OCI-LY7 (cell line): ENCODE data around the gene S100A8.

Experiments
- EZH2phosphoT487 ChIP-seq: fragments of 200-600 bp; sonication (generic); IDR thresholded peaks from 2 replicates; pipeline ENCODE4 v1.6.1; 2018; ENCODE audit warnings: low read depth, borderline replicate concordance, mild to moderate bottlenecking, mixed run types, antibody characterized with exemption, low read length, moderate library complexity, mixed read lengths
- TF ChIP-seq, protein P1 (sequence below): fragments of 200-600 bp; sonication (generic); conservative IDR thresholded peaks from 2 replicates; pipeline ENCODE4 v1.5.1; 2014; ENCODE audit warnings: mild to moderate bottlenecking, antibody characterized with exemption, low read length, moderate library complexity, mixed read lengths

- TF ChIP-seq, protein P1, sequence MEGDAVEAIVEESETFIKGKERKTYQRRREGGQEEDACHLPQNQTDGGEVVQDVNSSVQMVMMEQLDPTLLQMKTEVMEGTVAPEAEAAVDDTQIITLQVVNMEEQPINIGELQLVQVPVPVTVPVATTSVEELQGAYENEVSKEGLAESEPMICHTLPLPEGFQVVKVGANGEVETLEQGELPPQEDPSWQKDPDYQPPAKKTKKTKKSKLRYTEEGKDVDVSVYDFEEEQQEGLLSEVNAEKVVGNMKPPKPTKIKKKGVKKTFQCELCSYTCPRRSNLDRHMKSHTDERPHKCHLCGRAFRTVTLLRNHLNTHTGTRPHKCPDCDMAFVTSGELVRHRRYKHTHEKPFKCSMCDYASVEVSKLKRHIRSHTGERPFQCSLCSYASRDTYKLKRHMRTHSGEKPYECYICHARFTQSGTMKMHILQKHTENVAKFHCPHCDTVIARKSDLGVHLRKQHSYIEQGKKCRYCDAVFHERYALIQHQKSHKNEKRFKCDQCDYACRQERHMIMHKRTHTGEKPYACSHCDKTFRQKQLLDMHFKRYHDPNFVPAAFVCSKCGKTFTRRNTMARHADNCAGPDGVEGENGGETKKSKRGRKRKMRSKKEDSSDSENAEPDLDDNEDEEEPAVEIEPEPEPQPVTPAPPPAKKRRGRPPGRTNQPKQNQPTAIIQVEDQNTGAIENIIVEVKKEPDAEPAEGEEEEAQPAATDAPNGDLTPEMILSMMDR: no peak
- no peak for TF ChIP-seq EZH2phosphoT487
Observed at GRCh38 chr1:153348511-153349362, 42.1 kb downstream of the S100A8 start, which contains the start of gene PGLYRP4.
